Chondrocyte (in vitro differentiated cells): Measurements from ENCODE around the gene TTC39C. TPM values are rescaled to one million over a fixed set of nuclear protein-coding genes. Genes with fewer than 3 reads are reported as not detected.

Source experiments
- DNase-seq: peaks from one replicate; pipeline ENCODE4 v3.0.0; 2021; ENCODE audit warnings: mixed read lengths, low spot score
- H3K27ac Mint-ChIP-seq: one replicate; pipeline ENCODE4 v1.8.0; 2021; ENCODE audit warnings: mild to moderate bottlenecking, moderate library complexity, mixed read lengths; ENCODE audit not compliant: unreplicated experiment
- H3K27me3 Mint-ChIP-seq: 2 replicates; pipeline ENCODE4 v1.8.0; 2021; ENCODE audit warnings: low read depth, mixed read lengths
- H3K36me3 Mint-ChIP-seq: 2 replicates; pipeline ENCODE4 v1.8.0; 2021; ENCODE audit warnings: low read depth, mixed read lengths
- H3K4me1 Mint-ChIP-seq: 2 replicates; pipeline ENCODE4 v1.8.0; 2021; ENCODE audit warnings: low read depth, mild to moderate bottlenecking, mixed read lengths
- H3K4me3 Mint-ChIP-seq: one replicate; pipeline ENCODE4 v1.8.0; 2021; ENCODE audit warnings: mild to moderate bottlenecking, moderate library complexity, mixed read lengths; ENCODE audit not compliant: unreplicated experiment
- H3K9me3 Mint-ChIP-seq: 2 replicates; pipeline ENCODE4 v1.8.0; 2021; ENCODE audit warnings: low read depth, mixed read lengths
- CTCF ChIP-seq: fragments of 200-600 bp; sonication (generic); IDR thresholded peaks from 2 replicates; pipeline ENCODE4 v1.5.0; 2021; ENCODE audit warnings: antibody characterized with exemption, mild to moderate bottlenecking, moderate library complexity
- total RNA-seq: library from RNA; stranded (reverse); gene quantifications from 3 replicates; pipeline ENCODE4 v1.2.1, GENCODE V29; 2021

TTC39C gene
- total RNA-seq, 1 donor from 2014 or later = 11.2 TPM

DNA sequence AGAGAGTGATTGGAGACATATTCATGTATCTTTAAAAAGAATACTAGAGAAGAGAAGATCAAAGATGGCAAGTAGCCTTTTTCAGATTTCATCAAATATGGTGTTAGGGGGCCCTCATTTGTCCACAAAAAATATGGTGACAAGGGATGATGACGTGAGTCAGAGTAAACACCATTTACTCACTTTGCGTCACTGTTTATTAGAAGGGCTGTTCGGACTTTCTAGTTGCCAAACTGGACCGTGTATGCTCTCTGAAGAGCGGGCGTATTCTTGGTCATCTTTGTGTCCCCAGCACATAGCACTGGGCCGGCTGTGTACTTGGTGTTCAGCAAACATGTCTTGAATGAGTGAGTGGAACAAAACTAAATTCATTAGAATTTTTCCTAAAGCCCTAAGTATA is 37.5 kb downstream of the TTC39C start:
- DNase-seq = no peak
- H3K4me1 Mint-ChIP-seq = peaks cover 15% of the 10 kb centered on the region
- no peak overlapping the region for H3K4me3 Mint-ChIP-seq
- H3K27me3 Mint-ChIP-seq = no peaks in the 10 kb centered on the region
- H3K27ac Mint-ChIP-seq = no peak overlapping the region
- H3K36me3 Mint-ChIP-seq = no peaks in the 10 kb centered on the region
- no peak for TF ChIP-seq CTCF
- no peaks in the 10 kb centered on the region for H3K9me3 Mint-ChIP-seq

GRCh38 chr18:24053211-24053610 is 38.7 kb downstream of the TTC39C start:
- Mint-ChIP-seq H3K9me3 (peaks cover 3% of the 10 kb centered on the region), H3K27ac (no peak overlapping the region), H3K4me3 (no peak overlapping the region), H3K4me1 (peaks cover 15% of the 10 kb centered on the region), H3K36me3 (peaks cover 3% of the 10 kb centered on the region), H3K27me3 (no peaks in the 10 kb centered on the region)
- TF ChIP-seq CTCF = no peak
- no peak for DNase-seq

GRCh38 chr18:24054130-24054529 is 39.6 kb downstream of the TTC39C start:
- Mint-ChIP-seq H3K4me1 (peaks cover 15% of the 10 kb centered on the region), H3K27me3 (no peaks in the 10 kb centered on the region), H3K4me3 (no peak overlapping the region), H3K27ac (no peak overlapping the region), H3K9me3 (peaks cover 3% of the 10 kb centered on the region), H3K36me3 (peaks cover 3% of the 10 kb centered on the region)
- no peak for DNase-seq
- TF ChIP-seq CTCF = no peak

DNA sequence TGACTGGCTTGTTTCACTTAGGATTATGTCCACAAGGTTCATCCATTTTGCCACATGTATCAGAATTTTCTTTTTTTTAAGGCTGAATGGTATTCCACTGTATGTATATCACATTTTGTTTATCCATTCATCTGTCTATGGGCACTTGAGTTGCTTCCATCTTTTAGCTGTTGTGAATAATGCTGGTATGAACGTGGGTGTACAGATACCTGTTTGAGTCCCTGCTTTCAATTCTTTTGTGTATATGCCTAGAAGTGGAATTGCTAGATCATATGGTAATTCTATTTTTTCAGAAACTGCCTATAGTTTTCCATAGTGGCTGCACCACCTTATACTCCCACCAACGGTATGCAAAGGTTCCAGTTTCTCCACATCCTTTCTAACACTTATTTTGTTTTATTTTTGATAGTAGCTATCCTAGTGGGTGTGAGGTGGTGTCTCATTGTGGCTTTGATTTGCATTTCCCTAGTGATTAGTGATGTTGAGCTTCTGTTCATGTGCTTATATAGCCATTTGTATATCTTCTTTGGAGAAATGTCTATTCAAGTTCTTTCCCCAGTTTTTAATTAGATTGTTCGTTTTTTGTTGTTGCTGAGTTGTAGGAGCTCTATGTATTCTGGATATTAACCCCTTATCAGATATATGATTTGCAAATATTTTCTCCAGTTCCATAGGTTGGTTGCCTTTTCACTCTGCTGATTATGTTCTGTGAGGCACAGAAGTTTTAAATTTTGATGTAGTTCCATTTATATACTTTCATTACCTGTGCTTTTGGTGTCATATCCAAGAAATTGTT is 40.7 kb downstream of the TTC39C start:
- TF ChIP-seq CTCF = no peak
- peaks cover 3% of the 10 kb centered on the region for H3K9me3 Mint-ChIP-seq
- no peaks in the 10 kb centered on the region for H3K27me3 Mint-ChIP-seq
- peaks cover 15% of the 10 kb centered on the region for H3K4me1 Mint-ChIP-seq
- H3K4me3 Mint-ChIP-seq = no peak overlapping the region
- H3K36me3 Mint-ChIP-seq = peaks cover 3% of the 10 kb centered on the region
- no peak overlapping the region for H3K27ac Mint-ChIP-seq
- no peak for DNase-seq

DNA sequence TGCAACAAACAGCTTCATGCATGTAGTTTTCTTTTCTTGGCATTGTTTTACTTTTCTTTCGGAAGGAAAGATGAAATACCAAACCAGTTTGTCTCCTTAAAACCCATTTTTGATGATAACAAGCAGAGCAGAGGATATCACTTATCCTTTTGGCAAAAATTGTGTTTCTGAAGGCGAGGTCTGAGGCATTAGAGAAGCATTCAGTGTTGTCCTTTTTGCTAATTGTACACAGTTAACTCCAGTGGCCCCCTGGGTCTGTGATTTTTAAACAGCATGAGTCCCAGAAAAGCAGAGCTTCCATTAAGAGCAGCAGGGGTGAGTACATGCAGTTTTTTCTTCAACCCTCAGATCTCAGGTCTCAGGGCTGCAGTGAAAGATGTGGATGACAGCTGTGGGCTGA is 41.3 kb downstream of the TTC39C start:
- Mint-ChIP-seq H3K4me1 (peaks cover 15% of the 10 kb centered on the region), H3K27me3 (no peaks in the 10 kb centered on the region), H3K4me3 (no peak overlapping the region), H3K27ac (no peak overlapping the region), H3K9me3 (peaks cover 3% of the 10 kb centered on the region), H3K36me3 (peaks cover 3% of the 10 kb centered on the region)
- no peak for DNase-seq
- no peak for TF ChIP-seq CTCF
